Hepatocyte (in vitro differentiated cells): ENCODE results near the gene STX1B. TPM values are rescaled to one million over a fixed set of nuclear protein-coding genes. Genes with fewer than 3 reads are reported as not detected.

Experiments used
- DNase-seq: peaks from one replicate; pipeline ENCODE4 v3.0.0-alpha.2; 2016; ENCODE audit warnings: low spot score
- H2AFZ ChIP-seq: fragments of 200-600 bp; sonication (generic); 2 replicates; pipeline ENCODE4 v1.6.0; 2016; ENCODE audit warnings: antibody characterized with exemption, mild to moderate bottlenecking
- H3K27ac ChIP-seq: fragments of 200-600 bp; sonication (generic); 2 replicates; pipeline ENCODE4 v1.5.1; 2016; ENCODE audit warnings: mild to moderate bottlenecking
- H3K27me3 ChIP-seq: fragments of 200-600 bp; sonication (generic); 2 replicates; pipeline ENCODE4 v1.6.1; 2016
- H3K36me3 ChIP-seq: fragments of 200-600 bp; sonication (generic); replicated peaks from 2 replicates; pipeline ENCODE4 v1.5.1; 2016; ENCODE audit warnings: low read depth; ENCODE audit not compliant: insufficient read depth
- H3K4me1 ChIP-seq: fragments of 200-600 bp; sonication (generic); 2 replicates; pipeline ENCODE4 v1.5.1; 2016; ENCODE audit warnings: mild to moderate bottlenecking, moderate library complexity; ENCODE audit not compliant: insufficient read depth
- H3K4me2 ChIP-seq: fragments of 200-600 bp; sonication (generic); 2 replicates; pipeline ENCODE4 v1.6.0; 2016
- H3K4me3 ChIP-seq: fragments of 200-600 bp; sonication (generic); 2 replicates; pipeline ENCODE4 v1.5.1; 2016; ENCODE audit warnings: mild to moderate bottlenecking
- H3K79me2 ChIP-seq: fragments of 200-600 bp; sonication (generic); 2 replicates; pipeline ENCODE4 v1.6.0; 2017; ENCODE audit warnings: mild to moderate bottlenecking
- H3K9me2 ChIP-seq: fragments of 200-600 bp; sonication (generic); replicated peaks from 2 replicates; pipeline ENCODE4 v1.6.0; 2017; ENCODE audit warnings: mild to moderate bottlenecking; ENCODE audit not compliant: insufficient read depth
- H3K9me3 ChIP-seq: fragments of 200-600 bp; sonication (generic); 2 replicates; pipeline ENCODE4 v1.5.1; 2016; ENCODE audit warnings: low read depth, mild to moderate bottlenecking
- H4K20me1 ChIP-seq: fragments of 200-600 bp; sonication (generic); 2 replicates; pipeline ENCODE4 v1.6.0; 2016; ENCODE audit warnings: mild to moderate bottlenecking; ENCODE audit not compliant: insufficient read depth, poor library complexity, severe bottlenecking
- CTCF ChIP-seq: fragments of 200-600 bp; sonication (generic); IDR thresholded peaks from 2 replicates; pipeline ENCODE4 v1.5.1; 2016; ENCODE audit warnings: antibody characterized with exemption, mild to moderate bottlenecking; ENCODE audit not compliant: poor library complexity
- EZH2 ChIP-seq: fragments of 200-600 bp; sonication (generic); IDR thresholded peaks from 2 replicates; pipeline ENCODE4 v1.6.1; 2016; ENCODE audit warnings: antibody characterized with exemption, mild to moderate bottlenecking, borderline replicate concordance
- EZH2phosphoT487 ChIP-seq: fragments of 200-600 bp; sonication (generic); IDR thresholded peaks from one replicate; pipeline ENCODE4 v1.6.1; 2018; ENCODE audit warnings: antibody characterized with exemption, mild to moderate bottlenecking, low read depth, moderate library complexity; ENCODE audit not compliant: unreplicated experiment, severe bottlenecking
- WGBS: methylation state at CpG from one replicate; pipeline ENCODE4 v1.1.6; 2016; ENCODE audit warnings: low lambda C conversion rate; ENCODE audit errors: missing lambda C conversion rate; 5-methylcytosine and 5-hydroxymethylcytosine counted together
- polyA plus RNA-seq: library from polyadenylated mRNA; unstranded; fragments of >200 nt; fragmentation: Nextera tagmentation; extraction: Ambion mirVana; gene quantifications from 2 replicates; pipeline ENCODE4 v1.2.1, GENCODE V29; 2016
- total RNA-seq: library from RNA; depleted of rRNA; stranded (reverse); fragments of >200 nt; gene quantifications from 2 replicates; pipeline ENCODE4 v1.2.3, GENCODE V29; 2014

Gene STX1B
- total and polyA plus RNA-seq, 2 experiments from 2014 or later, result 0.87 to 2.7 TPM

- Histone ChIP-seq H3K9me2 (no peaks in the 10 kb centered on the region), H3K36me3 (no peaks in the 10 kb centered on the region), H3K9me3 (no peaks in the 10 kb centered on the region), H3K4me1 (peaks cover 6% of the 10 kb centered on the region), H2AFZ (no peak overlapping the region), H3K4me2 (no peak overlapping the region), H3K79me2 (no peaks in the 10 kb centered on the region), H3K27me3 (no peaks in the 10 kb centered on the region), H3K27ac (no peak overlapping the region), H4K20me1 (no peaks in the 10 kb centered on the region), H3K4me3 (no peak overlapping the region)
- DNase-seq, result no peak
- TF ChIP-seq EZH2phosphoT487 (no peak), EZH2 (no peak), CTCF (no peak)
- WGBS, result 99% methylated on average over 14 of the region's 14 CpGs
These were observed 29.5 kb downstream of the STX1B start for GRCh38 chr16:30980959-30981358.

DNA sequence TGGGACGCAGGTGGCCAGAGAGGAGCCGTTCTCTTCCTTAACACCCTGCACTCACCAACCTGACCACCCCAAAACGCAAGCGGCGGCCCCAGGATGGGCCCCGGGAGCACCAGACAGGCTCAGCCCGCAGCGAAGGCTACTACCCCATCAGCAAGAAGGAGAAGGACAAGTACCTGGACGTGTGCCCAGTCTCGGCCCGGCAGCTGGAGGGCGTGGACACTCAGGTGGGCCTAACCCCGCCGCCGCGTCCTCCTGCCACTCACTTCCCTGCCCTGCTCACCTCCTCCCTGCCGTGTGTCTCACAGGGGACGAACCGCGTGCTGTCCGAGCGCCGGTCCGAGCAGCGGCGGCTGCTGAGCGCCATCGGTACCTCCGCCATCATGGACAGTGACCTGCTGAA, 30.0 kb downstream of the STX1B start:
- 98% methylated on average over 25 of the region's 29 CpGs for WGBS
- H3K27me3 ChIP-seq, result no peaks in the 10 kb centered on the region
- TF ChIP-seq EZH2phosphoT487 (no peak), EZH2 (no peak), CTCF (no peak)
- no peak overlapping the region for H3K4me3 ChIP-seq
- H3K9me3 ChIP-seq, result no peaks in the 10 kb centered on the region
- no peaks in the 10 kb centered on the region for H3K36me3 ChIP-seq
- DNase-seq, result no peak
- no peak overlapping the region for H3K4me2 ChIP-seq
- H3K27ac ChIP-seq, result no peak overlapping the region
- H4K20me1 ChIP-seq, result no peaks in the 10 kb centered on the region
- no peak overlapping the region for H2AFZ ChIP-seq
- H3K4me1 ChIP-seq, result peaks cover 3% of the 10 kb centered on the region
- no peaks in the 10 kb centered on the region for H3K9me2 ChIP-seq
- no peaks in the 10 kb centered on the region for H3K79me2 ChIP-seq

DNA sequence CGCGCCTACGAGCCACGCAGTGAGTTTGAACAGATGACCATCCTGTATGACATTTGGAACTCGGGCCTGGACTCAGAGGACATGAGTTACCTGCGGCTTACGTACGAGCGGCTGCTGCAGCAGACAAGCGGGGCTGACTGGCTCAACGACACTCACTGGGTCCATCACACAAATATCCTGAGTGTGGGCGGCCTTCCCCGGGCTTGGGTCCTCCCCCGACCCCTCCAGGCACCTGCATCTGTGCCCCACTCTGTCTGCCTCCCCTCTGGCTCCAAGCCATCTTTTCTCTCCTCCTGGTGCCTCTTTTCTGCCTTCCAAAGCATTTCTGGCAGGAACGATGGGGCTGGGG, 30.4 kb downstream of the STX1B start:
- H3K27me3 ChIP-seq, result no peaks in the 10 kb centered on the region
- no peak overlapping the region for H2AFZ ChIP-seq
- H3K9me2 ChIP-seq, result no peaks in the 10 kb centered on the region
- DNase-seq, result no peak
- TF ChIP-seq EZH2 (no peak), CTCF (no peak), EZH2phosphoT487 (no peak)
- H3K9me3 ChIP-seq, result no peaks in the 10 kb centered on the region
- H3K36me3 ChIP-seq, result no peaks in the 10 kb centered on the region
- H4K20me1 ChIP-seq, result no peaks in the 10 kb centered on the region
- H3K4me3 ChIP-seq, result no peak overlapping the region
- no peak overlapping the region for H3K4me2 ChIP-seq
- H3K27ac ChIP-seq, result no peak overlapping the region
- H3K79me2 ChIP-seq, result no peaks in the 10 kb centered on the region
- H3K4me1 ChIP-seq, result no peaks in the 10 kb centered on the region
- 96% methylated on average over 10 of the region's 15 CpGs for WGBS
